ENCODE data around the gene STK11IP.

DNA sequence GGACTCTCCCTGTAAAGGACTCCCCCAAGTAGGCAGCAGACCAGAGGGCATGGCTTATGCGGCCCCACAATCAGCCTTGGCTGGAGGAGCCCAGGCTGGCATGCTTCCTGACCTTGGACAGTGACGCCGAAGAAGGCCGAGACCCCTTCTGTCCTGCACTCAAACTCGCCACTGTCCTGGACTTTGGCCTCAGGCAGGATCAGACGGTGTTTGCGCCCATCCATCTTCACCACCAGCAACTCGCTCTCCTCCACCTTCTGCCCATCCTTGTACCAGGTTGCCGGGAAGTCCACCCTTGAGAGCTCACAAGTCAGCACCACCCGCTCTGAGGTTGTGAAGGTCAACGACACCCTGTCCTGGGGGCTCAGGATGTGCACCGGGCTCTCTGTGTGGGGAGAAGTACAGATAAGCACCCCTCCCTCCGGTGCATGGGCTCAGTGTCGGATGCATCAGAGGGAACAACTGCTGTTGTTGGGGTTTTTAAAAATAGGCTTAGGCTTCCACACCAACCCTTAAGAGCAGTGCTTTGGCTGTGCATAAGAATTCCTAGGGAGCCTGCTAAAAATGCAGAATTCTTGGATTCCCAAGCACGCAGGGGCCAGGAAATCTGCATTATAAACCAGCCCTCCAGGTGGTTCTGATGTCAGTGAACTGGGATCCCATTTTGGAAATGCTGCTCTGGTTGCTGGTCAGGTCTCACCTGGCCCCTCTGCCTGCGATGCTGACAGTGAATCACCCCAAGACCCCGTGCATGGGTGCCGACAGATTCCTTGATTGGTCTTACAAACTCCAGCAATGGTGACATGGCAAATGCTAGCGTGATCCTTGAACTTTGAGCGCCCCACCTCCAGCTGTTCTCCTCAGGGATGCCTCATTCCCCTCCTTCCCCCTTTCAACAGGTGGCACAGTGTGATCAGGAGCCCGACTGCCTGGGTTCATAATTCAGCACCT, 32.3 kb upstream of the STK11IP start:
- TF ChIP-seq, protein P1, sequence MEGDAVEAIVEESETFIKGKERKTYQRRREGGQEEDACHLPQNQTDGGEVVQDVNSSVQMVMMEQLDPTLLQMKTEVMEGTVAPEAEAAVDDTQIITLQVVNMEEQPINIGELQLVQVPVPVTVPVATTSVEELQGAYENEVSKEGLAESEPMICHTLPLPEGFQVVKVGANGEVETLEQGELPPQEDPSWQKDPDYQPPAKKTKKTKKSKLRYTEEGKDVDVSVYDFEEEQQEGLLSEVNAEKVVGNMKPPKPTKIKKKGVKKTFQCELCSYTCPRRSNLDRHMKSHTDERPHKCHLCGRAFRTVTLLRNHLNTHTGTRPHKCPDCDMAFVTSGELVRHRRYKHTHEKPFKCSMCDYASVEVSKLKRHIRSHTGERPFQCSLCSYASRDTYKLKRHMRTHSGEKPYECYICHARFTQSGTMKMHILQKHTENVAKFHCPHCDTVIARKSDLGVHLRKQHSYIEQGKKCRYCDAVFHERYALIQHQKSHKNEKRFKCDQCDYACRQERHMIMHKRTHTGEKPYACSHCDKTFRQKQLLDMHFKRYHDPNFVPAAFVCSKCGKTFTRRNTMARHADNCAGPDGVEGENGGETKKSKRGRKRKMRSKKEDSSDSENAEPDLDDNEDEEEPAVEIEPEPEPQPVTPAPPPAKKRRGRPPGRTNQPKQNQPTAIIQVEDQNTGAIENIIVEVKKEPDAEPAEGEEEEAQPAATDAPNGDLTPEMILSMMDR (IDR thresholded peaks at IDR 0.05), result no peak
- TF ChIP-seq POLR2AphosphoS5 (IDR thresholded peaks at IDR 0.05), result no peak
